ENCODE data around the gene DPP6.

DPP6 gene

DNA sequence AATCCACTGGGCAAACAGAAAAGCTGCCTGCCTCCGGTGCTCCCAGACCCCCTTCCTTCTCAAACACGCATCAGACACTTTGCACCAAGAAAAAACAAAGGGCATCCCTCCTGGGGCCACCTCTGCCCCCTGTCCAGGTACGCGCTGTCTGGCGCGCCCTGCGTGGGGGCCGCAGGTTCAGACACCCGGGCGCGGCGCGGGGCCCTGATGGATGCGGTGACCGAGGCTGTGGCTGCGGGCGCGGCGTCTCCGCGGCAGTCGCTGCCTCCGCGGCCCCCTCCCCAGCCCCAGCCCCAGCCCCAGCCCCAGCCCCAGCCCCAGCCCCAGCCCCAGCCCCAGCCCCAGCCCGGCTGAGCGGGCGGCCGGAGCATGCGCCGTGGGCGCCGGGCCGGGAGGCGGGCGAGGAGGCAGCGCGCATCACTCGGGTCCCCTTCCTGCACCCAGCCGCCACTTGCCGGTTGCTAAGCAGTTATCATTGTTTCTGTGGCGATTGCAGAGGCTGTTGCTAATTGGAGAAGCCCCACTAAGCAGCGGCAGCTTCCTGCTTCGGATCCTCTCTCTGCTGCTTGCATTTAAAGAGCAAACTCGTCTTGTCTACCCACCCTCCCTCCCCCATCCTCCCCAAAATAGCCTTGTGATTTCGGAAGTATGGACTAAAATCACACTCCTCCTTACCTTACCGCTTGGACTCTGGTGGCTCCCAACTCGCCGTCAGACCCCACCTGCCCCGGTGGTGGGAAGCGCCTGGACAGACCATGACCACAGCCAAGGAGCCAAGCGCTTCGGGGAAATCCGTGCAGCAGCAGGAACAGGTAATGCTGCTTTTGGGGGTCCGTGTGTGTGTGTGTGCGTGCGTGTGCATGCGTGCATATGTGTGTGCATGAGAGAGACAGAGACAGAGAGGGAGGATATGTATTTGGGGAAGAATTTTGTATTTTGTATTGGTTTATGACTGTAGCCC lies 252.8 kb downstream of the DPP6 start:
- no peak for DNase-seq (ENCODE audit: low spot score)
- TF ChIP-seq, protein P1, sequence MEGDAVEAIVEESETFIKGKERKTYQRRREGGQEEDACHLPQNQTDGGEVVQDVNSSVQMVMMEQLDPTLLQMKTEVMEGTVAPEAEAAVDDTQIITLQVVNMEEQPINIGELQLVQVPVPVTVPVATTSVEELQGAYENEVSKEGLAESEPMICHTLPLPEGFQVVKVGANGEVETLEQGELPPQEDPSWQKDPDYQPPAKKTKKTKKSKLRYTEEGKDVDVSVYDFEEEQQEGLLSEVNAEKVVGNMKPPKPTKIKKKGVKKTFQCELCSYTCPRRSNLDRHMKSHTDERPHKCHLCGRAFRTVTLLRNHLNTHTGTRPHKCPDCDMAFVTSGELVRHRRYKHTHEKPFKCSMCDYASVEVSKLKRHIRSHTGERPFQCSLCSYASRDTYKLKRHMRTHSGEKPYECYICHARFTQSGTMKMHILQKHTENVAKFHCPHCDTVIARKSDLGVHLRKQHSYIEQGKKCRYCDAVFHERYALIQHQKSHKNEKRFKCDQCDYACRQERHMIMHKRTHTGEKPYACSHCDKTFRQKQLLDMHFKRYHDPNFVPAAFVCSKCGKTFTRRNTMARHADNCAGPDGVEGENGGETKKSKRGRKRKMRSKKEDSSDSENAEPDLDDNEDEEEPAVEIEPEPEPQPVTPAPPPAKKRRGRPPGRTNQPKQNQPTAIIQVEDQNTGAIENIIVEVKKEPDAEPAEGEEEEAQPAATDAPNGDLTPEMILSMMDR (IDR thresholded peaks at IDR 0.05; ENCODE audit: extremely low read depth, insufficient read depth, missing control alignments): no peak
- in situ Hi-C loops (cut with MboI; ENCODE audit: low pct_unique_long_range_greater_than_20kb, low sequenced_read_pairs, unreplicated experiment): no loop called here

DNA sequence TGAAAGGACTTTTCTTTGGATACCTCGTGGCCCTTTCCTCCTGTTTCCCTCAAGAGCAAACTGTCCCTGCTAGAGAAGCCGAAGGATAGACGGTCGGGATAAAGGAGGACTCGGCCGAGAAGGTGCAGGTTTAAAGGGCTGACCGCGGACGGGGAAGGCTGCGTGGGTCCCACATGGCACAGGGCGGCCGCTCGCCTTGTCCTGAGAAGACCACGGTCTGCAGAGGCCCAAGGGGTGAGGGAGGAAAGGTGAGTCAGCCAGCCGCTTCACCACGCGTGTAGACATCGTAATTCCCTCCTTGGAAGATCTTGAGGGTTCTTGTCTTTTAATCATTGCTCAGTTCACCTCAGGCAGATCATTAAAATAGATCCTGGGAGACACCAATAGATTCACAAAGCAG lies 253.8 kb downstream of the DPP6 start:
- in situ Hi-C loops (cut with MboI; ENCODE audit: low pct_unique_long_range_greater_than_20kb, low sequenced_read_pairs, unreplicated experiment): no loop called here
- DNase-seq (ENCODE audit: low spot score): no peak
- TF ChIP-seq, protein P1 (IDR thresholded peaks at IDR 0.05; ENCODE audit: extremely low read depth, insufficient read depth, missing control alignments): no peak

DNA sequence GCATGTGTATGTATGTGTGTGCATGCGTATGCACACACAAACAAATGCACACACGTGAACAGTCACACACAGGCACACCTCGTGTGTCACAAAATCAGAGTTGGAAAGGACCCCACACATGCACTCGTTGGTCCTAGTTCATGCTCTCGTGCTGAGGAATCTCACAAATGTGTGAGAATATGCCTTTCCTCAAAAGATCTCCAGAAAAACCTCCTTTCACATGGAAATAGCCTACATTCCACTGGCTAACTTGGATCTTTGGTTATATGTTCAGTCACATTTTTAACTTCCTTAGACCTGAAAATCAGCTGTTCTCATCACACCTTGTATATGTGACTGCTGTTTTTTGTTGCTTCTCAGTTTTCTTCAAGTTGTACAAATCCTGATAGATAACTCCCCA lies 256.7 kb downstream of the DPP6 start:
- no peak for DNase-seq (ENCODE audit: low spot score)
- TF ChIP-seq, protein P1 (IDR thresholded peaks at IDR 0.05; ENCODE audit: extremely low read depth, insufficient read depth, missing control alignments): no peak
- in situ Hi-C loops (cut with MboI; ENCODE audit: low pct_unique_long_range_greater_than_20kb, low sequenced_read_pairs, unreplicated experiment): no loop called here

DNA sequence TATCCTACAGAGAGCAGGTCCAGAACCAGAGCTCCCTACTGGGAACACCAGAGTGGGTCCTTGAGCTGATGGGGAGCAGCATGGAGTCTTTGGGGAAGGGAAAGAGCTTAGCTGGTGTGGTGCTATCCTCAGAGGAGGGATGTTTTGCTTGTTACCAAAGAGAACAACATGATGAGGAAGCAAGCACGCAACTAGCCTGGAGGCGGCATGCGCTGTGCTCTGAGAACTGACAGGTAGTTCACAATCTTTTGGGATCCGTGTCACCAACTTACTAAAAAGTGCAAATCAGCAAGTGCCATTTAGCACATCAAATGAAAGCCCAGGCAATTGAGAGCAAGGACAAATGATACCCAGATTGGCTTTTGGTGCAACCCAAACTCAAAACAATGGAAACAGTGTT lies 257.9 kb downstream of the DPP6 start:
- in situ Hi-C loops (cut with MboI; ENCODE audit: low pct_unique_long_range_greater_than_20kb, low sequenced_read_pairs, unreplicated experiment): no loop called here
- DNase-seq (ENCODE audit: low spot score): no peak
- TF ChIP-seq, protein P1 (IDR thresholded peaks at IDR 0.05; ENCODE audit: extremely low read depth, insufficient read depth, missing control alignments): no peak

DNA sequence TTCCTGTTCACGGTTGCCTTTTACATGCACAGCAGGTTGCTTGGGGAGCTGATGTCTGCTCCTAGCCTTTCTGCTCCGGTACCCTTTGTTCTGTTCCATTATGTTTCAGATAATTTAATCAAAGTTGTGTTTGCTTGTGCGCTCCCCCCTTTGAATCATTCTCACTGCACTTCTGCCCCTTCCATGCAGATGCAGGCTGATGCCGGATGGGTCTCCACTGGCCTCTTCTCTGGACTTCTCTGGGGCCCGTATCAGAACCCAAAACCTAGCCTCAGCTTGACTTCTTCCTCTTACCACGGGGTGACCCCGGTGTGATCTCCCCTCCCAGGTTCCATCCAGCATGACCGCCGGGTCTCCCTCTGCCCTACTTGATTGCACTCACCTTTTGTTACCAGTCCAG lies 272.0 kb downstream of the DPP6 start:
- DNase-seq (ENCODE audit: low spot score): no peak
- TF ChIP-seq, protein P1 (IDR thresholded peaks at IDR 0.05; ENCODE audit: extremely low read depth, insufficient read depth, missing control alignments): no peak
- in situ Hi-C loops (cut with MboI; ENCODE audit: low pct_unique_long_range_greater_than_20kb, low sequenced_read_pairs, unreplicated experiment): no loop called here

DNA sequence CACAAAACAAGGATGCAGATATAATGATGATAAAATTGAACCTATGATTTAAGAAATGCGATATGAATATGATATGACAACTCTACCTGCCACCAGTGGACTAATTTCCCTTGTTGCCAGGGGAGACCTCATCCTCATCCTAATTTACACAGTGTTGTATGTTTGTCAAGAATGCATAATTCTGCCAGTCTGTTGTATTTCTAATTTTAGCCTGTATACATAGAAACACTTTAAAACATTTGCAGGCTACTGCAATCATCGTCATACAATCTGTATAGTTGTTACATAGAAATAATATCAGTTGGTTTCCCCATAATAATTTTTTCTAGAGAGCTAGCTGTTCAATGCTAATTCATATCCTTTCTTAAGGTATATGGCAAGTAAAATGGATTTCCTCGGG lies 274.2 kb downstream of the DPP6 start:
- TF ChIP-seq, protein P1 (IDR thresholded peaks at IDR 0.05; ENCODE audit: extremely low read depth, insufficient read depth, missing control alignments): no peak
- in situ Hi-C loops (cut with MboI; ENCODE audit: low pct_unique_long_range_greater_than_20kb, low sequenced_read_pairs, unreplicated experiment): no loop called here
- DNase-seq (ENCODE audit: low spot score): no peak

Measured in GM13977 (cell line).